Measurements from ENCODE around the gene CCDC30. TPM values are rescaled to one million over a fixed set of nuclear protein-coding genes. Genes with fewer than 3 reads are reported as not detected.

CCDC30 gene
- 10 to 100 TPM; 15.1 to 27.0 (median 19.9) TPM for polyA plus RNA-seq (ENCODE audit: insufficient read length in 3 of 3)
- long read RNA-seq, donor 1: 0 reads
- long read RNA-seq, donor 2: 0 reads
- long read RNA-seq, donor 3: 0 reads
- long read RNA-seq, donor 4, full-length matches to known transcripts: 1 of 1 reads
- long read RNA-seq, donor 4, partial matches to known transcripts: 0 of 1 reads
- long read RNA-seq, donor 4, other reads (novel, unspliced or antisense): 0 of 1 reads
- long read RNA-seq, donor 5: 0 reads
- long read RNA-seq, donor 6: 0 reads
- long read RNA-seq, donor 7: 0 reads
- long read RNA-seq, donor 8: 0 reads
- long read RNA-seq, donor 9: 0 reads
- long read RNA-seq, donor 10, partial matches to known transcripts: 0 of 1 reads
- long read RNA-seq, donor 10, other reads (novel, unspliced or antisense): 0 of 1 reads
- long read RNA-seq, donor 11: 0 reads
- long read RNA-seq, donor 12, partial matches to known transcripts: 7 of 8 reads
- long read RNA-seq, donor 12, other reads (novel, unspliced or antisense): 0 of 8 reads
- long read RNA-seq, donor 13, full-length matches to known transcripts: 2 of 247 reads
- long read RNA-seq, donor 13, partial matches to known transcripts: 245 of 247 reads
- long read RNA-seq, donor 13, other reads (novel, unspliced or antisense): 0 of 247 reads
- long read RNA-seq, donor 14: 0 reads
- long read RNA-seq, donor 15: 0 reads
- long read RNA-seq, donor 16: 0 reads

- peak; percentile 98 for DNase-seq
Observed at GRCh38 chr1:42462828-42463763, at the start of gene CCDC30. CCDC30 (plus strand) TSS chr1:42463286; CDS start chr1:42480552, 17,266 bp downstream.

DNA sequence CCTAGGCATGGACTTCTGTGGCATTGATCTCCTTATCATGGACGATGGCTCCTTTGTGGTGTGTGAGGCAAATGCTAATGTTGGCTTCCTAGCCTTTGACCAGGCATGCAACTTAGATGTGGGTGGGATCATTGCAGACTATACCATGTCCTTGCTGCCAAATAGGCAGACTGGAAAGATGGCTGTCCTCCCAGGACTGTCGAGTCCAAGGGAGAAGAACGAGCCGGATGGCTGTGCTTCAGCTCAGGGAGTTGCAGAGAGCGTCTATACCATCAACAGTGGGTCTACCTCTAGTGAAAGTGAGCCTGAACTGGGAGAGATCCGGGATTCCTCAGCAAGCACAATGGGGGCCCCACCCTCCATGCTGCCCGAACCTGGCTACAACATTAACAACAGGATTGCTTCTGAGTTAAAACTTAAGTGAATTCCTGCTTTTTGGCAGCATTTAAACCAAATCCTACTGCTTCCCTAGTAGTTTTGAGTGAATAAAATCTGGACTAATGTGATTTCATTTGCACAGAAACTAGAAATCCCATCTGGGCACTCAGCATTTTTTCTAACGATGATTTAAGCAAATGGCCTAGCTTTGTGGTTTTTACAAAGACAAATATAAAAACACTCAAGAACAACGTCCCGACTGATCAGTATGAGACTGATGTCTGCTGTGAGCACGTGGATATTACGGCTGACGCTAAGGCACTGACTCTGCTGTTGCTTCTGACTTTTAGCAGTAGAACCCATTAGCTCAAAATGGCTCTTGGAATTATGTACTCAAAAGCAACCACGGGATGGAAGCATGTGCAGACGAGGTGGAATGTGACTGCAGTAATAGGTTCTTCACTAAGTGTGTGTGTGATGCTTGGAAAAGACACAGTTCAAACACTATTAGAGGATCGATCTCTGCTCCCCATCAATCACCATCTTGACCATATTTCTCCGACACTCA, 48.3 kb upstream of the CCDC30 start:
- no peak for DNase-seq

DNA sequence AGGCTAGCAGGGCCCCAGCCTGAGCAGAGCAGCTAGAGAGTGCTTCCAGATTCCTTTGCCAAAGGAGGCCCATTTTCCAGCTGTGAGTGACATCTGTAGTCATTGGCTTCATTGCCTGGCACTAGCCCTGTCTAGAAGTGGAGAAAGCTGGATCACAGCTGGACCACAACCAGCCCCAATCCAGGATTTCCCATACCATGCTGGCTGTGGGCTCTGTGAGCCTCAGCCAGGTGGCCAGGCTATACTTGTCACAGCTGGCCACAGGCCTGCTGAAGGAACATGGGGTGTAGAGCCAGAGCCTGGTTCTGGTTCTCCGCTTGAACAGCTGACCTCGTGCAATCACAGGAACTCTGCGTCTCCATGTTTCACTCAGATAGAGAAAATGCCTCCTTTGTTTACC, 45.9 kb upstream of the CCDC30 start:
- DNase-seq: no peak

DNA sequence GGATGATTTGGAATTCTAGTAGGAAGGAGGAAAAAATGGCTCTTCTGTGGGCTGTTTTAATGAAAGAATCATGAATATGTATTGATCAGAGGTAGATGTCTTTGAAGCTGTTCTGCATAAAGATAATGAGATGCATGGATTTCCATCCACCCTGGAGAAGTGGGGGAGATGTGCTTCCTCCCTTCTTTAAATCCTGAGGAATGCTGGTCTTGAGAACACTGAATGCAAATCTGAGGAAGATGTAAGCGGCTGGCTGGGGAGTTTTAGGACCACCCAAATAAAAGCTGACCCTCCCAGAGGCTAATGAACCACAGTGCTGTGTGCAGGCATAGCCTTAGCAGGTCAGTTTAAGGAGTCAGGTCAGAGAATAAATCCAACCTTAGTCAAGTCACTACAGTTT, 44.6 kb upstream of the CCDC30 start:
- DNase-seq: no peak

DNA sequence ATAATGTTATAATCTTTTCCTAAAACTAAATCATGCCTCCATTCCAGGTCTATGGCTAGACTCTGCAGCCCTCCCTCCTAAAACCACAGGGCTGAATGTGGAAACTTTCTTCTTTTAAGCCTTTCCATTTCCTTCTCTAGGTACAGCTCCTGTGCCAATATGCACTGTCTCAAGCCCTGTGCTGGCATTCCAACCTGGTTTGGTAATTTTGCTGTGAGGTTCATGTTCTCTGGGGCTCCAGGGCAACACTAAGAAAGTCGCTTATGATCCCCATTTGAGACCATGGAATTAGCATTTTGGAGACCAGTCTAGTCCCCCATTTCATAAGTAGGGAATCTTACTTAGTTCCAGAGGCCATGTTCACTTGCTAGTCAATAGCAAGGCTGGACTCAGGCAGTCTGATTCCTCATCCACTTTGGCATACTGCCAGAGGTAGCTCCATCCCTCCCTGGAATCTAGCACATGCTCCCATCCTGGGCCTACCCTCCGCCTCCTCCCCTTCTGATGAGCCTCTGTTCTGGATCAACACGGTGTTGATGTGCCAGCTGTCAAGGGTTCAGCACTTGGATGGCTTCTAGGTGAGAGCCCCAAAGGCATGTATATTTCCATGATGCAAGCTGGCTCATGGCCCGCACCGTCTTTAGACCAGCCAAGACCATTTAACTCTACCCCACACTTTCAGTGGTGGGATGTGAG, 43.8 kb upstream of the CCDC30 start:
- no peak for DNase-seq

DNA sequence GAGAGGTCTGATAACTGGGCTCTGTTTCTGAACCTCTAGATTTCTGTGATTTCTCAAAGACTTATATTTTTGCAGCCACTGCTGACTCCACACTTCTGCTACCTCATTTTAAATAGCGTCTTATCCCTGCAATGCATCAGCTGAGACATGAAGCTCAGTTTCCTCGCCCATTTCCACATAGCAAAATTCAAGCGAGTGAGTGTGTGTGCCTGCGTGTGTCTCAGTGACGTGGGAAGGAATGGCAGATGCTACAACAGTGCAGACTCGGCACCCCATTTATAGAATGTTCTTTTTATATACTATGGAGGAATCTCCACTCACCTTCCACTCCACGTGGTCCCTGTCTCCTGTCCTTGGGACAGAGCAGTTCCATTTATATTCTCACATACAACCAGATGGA, 43.0 kb upstream of the CCDC30 start:
- DNase-seq: no peak

DNA sequence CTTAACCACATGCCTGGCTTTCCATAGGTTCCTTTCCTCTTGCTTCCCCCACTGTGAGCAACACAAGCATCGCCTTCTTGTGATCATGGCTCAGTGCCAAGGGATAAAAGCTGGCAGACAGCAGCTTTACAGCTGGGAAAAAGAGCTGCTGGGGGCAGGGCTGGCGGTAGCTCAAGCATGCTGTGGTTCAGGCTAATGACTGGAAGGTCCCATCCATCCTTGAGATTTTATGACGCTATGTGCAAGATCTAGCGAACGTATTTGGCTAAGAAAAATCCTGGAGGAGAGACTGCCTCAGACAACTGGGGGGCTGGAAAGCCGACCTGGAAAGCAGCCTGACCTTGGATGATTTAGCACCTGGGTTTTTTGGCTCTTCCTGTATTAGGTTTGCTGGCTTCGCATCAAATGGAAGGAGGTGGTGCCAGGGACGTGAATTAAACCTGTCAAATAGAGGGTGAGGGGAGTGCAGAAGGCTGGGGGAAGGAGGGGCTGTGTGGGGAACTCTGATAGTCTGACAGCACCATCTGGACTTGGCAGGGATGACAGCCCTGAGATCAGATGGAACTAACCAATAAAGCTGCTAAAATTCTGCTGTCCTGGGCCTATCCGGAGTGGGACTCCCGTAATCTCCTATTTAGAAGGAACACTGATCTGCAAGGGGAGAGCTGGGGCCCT, 42.0 kb upstream of the CCDC30 start:
- DNase-seq: peak; percentile 93

DNA sequence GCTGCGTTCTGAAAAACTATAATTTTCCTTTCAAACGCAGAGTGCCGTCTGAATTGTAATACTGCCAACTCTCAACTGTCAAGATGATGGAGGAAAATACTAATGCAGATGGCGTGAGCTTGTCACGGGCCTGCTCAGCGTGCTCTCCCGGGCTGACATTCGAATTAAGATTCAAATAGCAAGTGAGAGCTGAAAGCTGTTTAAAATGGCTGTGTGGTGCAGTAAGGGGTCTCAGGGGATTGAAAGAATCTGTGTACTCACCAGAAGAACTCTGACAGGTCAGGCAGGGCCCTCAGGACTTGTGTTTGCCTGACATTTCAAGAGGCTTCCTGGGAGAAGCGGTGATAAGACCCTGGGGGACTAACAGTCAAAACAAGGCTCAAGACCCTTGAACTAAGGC, 40.3 kb upstream of the CCDC30 start:
- no peak for DNase-seq

DNA sequence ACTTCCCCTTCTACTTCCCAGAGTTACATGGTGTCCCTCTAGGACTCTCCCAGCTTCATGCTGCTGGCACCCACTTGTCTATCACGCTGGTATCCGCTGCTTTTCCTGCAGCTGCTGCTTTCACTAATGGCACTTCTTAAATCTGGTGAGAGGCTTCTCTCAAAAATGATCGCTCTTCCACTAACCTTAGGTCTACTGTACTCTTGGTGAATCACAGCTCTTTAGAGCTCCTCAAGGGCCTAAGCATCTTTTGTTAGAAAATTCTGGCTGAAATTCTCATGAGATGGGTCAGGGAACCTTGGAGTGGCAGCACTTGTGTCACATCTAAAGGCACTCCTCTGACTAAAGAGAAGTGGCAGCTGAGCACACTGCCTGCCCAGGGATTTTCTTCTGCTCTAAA, 39.4 kb upstream of the CCDC30 start:
- DNase-seq: no peak

DNA sequence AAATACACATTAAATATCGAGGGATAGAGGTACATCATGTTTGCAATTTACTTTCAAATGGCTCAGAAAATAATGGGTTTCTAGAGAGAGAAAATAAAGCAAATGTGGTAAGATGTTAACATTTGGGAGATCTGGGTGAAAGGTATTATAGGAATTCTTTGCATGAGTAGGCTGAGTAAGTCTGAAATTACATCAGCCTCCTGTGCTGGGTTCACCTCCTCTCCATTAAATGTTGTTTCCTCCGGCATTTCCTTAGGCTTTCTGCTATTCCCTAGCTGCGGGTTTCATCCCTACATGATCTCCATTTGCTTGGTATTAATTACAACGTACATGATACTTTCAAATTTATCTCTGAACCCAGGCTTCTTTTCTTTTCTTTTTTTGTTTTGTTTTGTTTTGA, 38.9 kb upstream of the CCDC30 start:
- DNase-seq: peak; percentile 14

GRCh38 chr1:42427240-42427639, 35.8 kb upstream of the CCDC30 start:
- DNase-seq: no peak

GRCh38 chr1:42429603-42430002, 33.5 kb upstream of the CCDC30 start:
- DNase-seq: no peak

DNA sequence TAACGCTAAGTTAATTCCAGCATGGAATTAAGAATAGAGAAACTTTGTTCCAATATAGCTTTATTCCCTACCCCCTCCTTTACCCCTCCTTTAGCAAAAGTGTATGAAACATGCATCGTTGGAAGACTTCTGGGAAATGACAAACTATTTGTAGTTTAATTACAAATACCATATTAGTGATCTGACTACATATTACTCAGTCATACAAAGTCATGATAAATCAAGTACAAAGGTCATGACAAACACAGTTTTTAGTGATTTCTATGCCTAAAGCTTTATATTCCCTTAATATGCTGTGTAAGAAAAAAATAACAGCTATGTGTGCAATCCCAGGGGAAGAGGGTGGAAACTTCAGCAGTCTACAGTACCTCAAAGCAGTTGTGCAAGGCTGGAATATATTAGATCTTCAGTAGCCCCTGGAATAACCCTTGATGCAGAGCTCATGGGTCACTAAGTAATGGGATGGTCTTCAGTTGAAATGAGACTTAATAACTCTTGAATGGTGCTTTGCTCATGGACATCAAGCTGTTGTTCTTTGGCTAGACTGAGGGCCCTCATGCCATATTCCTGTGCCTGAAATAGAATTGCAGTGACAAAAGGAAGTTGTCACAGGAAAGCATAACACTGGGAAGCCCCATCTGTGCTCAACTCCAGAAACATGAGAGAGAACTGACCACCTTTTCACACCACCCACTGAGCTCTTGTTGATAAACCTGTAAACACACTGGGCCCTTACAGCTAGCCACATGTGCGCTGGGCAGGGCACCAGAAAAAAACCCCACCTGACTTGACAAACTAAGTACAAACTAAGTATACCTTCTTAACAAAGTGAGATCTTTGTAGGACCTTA, 32.6 kb upstream of the CCDC30 start:
- no peak for DNase-seq

GRCh38 chr1:42431514-42431913, 31.6 kb upstream of the CCDC30 start:
- DNase-seq: no peak

DNA sequence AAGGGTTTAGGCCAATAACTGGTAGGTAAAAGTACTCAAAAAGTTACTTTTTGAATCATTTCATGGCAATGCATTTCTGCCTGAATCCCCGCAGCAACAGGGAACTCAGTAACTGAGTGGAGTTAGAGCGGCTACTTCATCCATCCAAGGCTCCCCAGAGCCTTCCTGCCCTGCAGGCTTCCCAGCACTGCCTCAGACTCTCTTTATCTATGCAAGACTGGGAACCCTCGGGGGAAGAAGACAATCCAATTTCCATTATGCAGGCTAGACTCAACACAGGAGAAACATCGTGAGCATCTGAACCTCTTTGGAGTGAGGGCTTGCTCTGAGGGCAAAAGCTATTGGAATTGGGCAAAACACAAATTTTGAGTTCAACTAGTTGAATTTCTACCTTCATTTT, 30.4 kb upstream of the CCDC30 start:
- no peak for DNase-seq

DNA sequence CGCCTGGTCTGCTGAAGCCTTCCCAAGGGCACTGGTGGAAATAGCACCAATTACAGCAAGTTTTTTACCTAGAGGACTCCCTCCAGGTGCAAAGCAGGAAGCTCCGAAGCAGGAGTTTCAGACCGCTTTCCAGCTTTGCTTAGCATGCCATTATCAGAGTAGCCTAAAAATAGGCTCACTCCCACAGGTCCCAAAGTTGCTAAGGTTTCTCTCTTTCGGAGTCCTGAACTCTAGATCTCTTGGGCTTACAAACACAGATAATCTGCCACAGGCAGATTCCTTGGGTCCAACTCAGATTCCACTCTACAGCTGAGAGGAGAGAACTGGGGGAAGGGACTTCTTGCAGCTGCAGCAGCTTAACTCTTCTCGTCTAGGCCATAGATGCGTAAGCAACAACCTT, 29.7 kb upstream of the CCDC30 start:
- DNase-seq: no peak

DNA sequence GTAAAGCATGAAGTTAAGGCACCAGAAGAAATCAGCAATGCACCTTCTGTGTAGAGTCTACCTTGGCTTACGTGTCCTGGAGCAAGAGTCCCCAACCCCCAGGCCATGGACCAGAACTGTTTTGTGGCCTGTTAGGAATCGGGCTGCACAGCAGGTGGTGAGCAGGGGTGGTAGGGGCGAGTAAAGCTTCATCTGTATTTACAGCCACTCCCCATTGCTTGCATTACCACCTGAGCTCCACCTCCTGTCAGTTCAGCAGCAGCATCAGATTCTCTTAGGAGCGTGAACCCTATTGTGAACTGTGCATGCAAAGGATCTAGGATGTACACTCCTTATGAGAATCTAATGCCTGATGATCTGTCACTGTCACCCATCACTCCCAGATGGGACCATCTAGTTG, 28.7 kb upstream of the CCDC30 start:
- DNase-seq: no peak

GRCh38 chr1:42439940-42440339, 23.1 kb upstream of the CCDC30 start:
- no peak for DNase-seq

DNA sequence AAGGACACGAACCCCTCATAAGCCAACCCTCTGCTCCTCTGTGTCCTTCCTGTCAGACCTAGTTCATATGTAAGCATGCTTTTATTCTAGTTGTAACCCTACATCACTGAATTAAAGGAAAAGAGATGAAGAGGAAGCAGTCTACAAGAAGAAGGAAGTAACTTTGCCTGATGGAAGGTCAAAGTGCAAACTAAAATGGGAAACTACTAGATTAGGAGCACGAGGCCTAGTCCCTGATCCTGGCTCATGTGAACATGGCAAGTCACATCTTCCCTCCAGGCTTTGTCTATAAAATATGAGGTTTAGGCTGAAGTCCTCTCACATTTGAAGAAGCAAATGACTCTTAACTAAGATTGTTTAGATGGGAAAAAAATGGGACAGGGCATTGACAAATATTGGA, 20.4 kb upstream of the CCDC30 start:
- no peak for DNase-seq
